ENCODE data around the gene RAB5IF.

DNA sequence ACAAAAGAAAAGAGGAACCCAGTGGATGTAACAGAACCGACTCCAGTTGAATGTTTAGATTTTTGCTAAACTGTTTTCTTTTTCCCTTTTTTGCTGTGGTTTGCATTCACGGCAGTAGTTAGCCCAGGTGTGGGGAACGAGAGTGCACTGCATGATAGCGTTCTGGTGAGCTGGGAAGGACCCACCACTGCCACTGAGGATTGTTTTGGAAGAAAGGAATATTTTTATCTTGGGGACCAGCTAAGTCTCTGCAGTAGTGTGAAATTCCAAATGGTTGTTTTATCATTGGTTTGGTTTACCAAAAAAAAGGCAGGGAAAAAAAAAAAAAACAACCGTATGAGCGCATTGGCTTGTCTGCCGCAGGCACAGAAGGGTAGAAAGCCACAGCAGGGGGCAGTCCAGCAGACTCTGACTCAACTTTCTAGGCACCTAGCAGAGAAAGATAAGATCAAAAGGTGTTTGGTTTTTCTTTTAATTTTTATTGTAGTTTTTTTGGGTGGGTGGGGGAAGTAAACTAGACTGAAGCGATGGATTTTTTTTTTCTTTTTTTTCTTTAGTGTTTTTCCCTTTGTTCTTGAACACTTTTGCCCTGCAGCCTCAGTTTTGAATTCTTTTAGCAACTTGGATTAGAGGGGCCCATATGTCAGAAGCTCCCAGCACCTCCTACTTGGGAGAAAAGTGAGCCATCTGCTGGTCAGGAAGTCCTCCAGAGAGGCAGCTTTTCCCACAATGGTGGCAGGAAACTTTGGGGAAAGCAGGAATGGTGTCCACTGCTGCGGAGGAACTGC is 13.5 kb upstream of the RAB5IF start:
- TF ChIP-seq CTCF (IDR thresholded peaks at IDR 0.05 in 8 of 11, conservative IDR thresholded peaks at IDR 0.05 in 3 of 11) (peak in 4 of 11 experiments; percentile 13 to 27 (median 22)), POLR2A (IDR thresholded peaks at IDR 0.05) (no peak)

Measured in spleen (tissue), 7 donors.